Adipose tissue (tissue), 3 donors: Measurements from ENCODE around the gene HRK. TPM values are rescaled to one million over a fixed set of nuclear protein-coding genes. Genes with fewer than 3 reads are reported as not detected.

Source experiments
- H3K27ac ChIP-seq: one replicate; pipeline ENCODE4 v1.5.1; 2013; ENCODE audit warnings: low read depth, low read length
- WGBS, 3 donors: extraction: QIAGEN DNeasy Blood & Tissue Kit; methylation state at CpG; one replicate each; pipeline ENCODE4 v1.1.7; 2013; 5-methylcytosine and 5-hydroxymethylcytosine counted together
- polyA plus RNA-seq, 3 donors: library from polyadenylated mRNA; stranded (reverse); fragments of 200-250 nt; gene quantifications; one replicate each; pipeline ENCODE4 v1.2.3, GENCODE V29; 2013
- donor health status: healthy with polysubstance abuse.
- donor health status: Bipolar disorder and iron deficiency.
- donor health status: healthy.

HRK gene
- polyA plus RNA-seq, 3 donors: 0.01 to 0.11 (median 0.03) TPM

DNA sequence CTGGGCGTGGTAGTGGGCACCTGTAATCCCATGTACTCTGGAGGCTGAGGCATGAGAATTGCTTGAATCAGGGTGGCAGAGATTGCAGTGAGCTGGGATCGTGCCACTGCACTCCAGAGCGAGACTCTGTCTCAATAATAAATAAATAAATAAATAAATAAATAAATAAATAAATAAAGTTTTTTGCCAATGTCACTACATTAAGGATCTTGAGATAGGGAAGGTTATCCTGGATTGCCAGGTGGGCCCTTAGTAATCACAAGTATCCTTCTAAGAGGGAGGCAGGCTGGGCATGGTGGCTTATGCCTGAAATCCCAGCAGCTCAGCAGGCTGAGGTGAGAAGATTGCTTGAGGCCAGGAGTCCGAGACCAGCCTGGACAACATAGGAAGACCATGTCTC is 25.0 kb upstream of the HRK start:
- no peak overlapping the region for H3K27ac ChIP-seq
- 85 to 91% (median 88%) methylated on average over 4 of the region's 4 CpGs for WGBS, 3 donors

DNA sequence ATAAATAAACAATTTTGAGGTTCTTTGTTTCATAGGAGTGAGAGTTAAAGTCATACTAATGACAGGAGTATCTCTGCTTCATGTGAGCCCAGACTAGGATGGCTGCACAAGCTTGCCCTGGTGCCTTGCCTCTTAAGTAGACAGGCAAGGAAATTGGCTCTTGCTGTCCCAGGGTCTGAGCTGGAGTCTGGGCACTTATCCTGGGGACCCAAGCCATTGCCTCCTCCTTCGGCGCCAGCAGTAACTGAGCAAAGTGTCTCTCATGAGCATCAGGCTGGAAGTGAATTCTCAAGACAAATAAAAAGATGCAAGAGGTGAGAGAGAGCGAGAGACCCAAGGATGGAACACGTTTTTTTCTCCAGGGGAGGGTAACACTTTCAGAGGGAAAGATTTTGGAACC is 22.6 kb upstream of the HRK start:
- 66 to 78% (median 72%) methylated on average over 4 of the region's 4 CpGs for WGBS, 3 donors
- no peak overlapping the region for H3K27ac ChIP-seq

DNA sequence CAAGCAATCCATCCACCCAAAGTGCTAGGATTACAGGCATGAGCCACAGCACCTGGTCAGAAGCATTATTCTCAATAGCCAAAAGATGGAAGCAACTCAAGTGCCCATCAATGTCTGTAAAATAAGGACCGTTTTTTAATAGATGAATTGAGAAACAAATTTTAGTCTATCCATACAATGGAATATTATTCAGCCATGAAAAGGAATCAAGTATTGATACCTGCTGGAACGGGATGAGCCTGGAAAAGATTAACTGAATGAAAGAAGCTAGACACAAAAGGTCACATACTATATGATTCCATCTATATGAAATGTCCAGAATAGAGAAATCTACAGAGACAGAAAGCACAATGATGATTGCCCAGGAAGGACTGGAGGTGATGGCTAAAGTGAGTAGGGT is 20.4 kb upstream of the HRK start:
- WGBS, 3 donors: 82 to 89% (median 87%) methylated on average over 2 of the region's 2 CpGs
- no peak overlapping the region for H3K27ac ChIP-seq

DNA sequence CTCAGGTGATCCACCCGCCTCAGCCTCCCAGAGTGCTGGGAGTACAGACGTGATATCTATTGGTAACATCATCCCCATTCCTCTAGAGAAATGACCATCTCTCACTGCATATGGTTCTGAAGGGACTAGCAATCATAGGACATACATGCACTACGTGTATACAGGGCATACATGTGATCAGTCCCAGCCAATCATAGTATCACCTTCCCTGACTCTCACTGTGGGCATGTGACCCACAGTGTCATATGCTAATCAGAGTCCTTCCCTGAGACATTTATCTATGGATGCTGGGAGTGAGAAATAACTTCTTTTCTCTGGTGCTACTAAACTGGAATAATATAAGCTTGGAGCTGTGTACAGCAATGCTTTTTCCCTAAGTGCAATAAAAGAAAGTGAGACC is 17.4 kb upstream of the HRK start:
- 55 to 58% (median 58%) methylated on average over 3 of the region's 3 CpGs for WGBS, 3 donors
- H3K27ac ChIP-seq: no peak overlapping the region

DNA sequence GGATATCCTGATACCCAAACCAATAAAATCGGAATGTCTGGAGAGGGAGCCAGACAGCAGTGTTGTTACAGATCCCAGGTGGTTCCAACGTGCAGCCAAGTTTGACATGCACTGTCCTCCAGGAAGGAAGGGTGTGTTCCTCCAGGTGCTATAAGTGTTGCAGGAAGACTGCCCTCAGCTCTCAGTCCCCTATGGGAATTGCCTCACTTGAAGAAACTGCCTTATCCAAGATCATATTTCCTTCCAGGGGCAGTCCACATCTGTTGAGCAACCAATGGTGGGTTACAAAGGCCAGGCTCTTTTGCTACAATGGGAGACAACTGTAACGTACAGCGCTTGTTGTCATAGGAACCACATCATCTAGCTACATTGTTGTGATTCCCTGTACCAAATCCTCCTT is 16.2 kb upstream of the HRK start:
- WGBS, 3 donors: 53 to 72% (median 57%) methylated on average over 4 of the region's 4 CpGs

DNA sequence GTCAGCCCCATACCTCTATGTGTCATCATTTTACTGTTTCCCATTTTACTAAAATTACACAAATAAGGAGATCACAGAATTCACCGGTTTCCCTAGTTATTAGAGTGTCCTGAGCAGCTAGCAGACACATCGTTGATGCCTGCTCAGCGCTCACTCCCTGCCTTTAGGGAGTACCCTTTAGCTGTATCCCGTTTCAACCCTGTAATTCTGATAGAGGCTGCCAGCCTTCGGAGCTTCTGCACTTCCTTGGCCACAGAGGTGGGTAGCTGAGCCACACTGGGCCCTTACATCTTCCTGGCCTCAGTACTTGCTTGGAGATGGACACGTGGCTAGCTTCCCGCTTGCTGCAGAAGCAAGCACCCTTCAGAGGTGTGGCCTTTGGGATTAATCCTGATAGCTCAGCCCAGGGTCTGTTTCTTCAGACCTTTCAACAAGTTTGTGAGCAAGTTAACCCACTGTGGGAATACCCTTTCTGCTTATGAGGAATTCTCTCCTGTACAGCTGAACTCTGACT is 15.2 kb upstream of the HRK start:
- WGBS, 3 donors: 63 to 68% (median 67%) methylated on average over 7 of the region's 7 CpGs
- no peak overlapping the region for H3K27ac ChIP-seq

More for the DNA sequence above, 16.2 kb upstream of the HRK start:
- H3K27ac ChIP-seq: no peak overlapping the region

DNA sequence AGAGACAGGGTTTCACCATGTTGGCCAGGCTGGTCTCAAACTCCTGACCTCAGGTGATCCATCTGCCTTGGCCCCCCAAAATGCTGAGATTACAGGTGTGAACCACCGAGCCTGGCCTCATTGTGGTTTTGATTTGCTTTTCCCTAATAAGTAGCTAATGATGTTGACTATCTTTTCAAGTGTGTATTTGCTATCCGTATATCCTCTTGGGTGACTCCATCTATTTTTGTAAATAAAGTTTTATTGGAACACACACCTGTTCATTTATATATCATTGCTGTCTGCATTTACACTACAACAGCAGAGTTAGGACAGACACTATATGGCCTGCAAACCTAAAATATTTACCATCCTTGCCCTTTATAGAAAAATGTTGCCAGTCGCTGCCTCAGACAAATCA is 13.7 kb upstream of the HRK start:
- H3K27ac ChIP-seq: no peak overlapping the region
- WGBS, 3 donors: 74 to 87% (median 80%) methylated on average over 3 of the region's 3 CpGs

DNA sequence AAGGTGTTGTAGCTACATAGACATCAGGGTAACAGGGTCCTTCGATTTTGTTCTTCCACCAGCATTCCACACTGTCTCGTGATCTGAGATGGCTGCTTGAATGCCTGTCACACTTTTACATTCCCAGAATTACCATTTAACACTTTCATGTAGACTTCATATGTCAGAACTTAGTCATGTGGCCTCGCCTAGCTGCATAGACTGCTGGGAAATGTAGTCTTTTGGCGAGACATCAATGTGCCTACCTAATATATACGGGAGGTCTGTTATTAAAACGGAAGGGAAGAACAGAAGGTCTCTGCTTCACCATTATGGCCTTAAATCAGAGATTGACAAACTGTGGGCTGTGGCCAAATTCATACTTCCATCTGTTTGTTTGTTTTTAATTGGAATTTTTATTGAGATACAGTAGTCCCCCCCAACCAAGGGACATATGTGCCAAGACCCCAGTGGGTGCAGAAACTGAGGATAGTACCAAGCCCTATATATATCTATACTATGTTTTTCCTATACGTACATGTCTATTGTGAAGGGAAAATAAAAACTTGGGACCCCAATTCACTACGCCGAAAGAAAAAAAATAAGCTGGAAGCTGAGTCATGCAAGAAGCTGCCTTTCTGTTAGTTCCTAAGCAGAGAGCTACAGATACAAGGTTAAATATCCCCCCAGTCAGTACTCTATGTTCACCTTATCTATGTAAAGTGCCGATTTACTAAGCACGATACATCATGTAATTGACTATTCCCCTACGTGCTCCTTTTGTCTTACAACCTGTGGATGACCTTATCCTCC is 11.3 kb upstream of the HRK start:
- H3K27ac ChIP-seq: no peak overlapping the region
- WGBS, 3 donors: 79 to 85% (median 82%) methylated on average over 12 of the region's 12 CpGs

DNA sequence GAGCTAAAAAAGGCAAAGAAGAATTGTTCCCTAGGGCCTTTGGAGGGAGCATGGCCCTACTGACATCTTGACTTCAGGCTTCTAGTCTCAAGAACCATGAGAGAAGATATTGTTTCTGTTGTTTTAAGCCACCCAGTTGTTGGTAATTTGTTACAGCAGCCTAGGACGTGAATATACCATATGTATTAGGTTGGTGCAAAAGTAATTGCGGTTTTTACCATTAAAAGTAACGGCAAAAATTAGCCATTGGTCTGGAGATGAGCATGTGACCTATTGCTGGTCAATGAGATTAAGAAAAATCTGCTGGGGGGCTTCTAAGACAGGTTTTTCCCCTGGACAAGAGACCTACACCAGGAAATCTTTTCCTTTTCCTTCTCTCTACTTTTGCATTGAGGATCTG is 9.8 kb upstream of the HRK start:
- H3K27ac ChIP-seq: no peak overlapping the region
- 75 to 89% (median 84%) methylated on average over 3 of the region's 3 CpGs for whole genome bisulfite sequencing, 3 donors

DNA sequence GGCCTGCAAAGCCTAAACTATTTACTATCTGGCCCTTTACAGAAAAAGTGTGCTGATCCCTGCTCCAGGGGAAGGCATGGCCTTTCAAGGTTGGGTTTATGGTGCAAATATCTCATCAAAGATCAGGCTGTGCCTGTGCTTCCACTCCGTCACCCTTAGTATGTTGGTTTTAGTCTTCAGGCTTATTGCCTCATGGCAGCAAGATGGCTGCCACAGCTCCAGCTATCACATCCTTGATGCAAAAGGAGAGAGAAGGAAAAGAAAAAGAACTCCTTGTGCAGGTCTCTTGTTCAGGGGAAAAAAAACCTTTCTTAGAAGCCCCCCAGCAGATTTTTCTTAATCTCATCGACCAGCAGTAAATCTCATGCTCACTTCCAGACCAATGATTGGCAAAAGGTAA is 9.1 kb upstream of the HRK start:
- no peak overlapping the region for H3K27ac ChIP-seq
- WGBS, 3 donors: 98% methylated on average over 2 of the region's 2 CpGs

DNA sequence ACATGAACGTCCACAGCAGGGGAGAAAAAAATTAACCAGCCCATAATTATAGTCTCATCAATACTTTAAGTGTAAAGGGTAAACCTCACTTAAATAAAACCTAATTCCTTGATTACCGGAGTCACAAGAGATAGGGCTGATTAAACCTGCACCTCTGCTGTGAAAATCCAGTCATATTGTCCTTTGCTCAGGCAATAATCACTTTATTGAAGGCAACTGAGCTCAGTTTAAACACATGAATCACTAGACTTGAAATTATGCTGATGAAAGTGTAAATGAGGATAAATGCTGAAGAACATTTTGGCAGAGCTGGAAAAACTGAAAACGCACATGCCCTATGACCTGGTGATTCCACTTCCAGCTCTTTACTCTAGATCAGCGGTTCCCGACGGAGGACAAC is 6.7 kb upstream of the HRK start:
- H3K27ac ChIP-seq: no peak overlapping the region
- 59 to 68% (median 68%) methylated on average over 6 of the region's 6 CpGs for WGBS, 3 donors

DNA sequence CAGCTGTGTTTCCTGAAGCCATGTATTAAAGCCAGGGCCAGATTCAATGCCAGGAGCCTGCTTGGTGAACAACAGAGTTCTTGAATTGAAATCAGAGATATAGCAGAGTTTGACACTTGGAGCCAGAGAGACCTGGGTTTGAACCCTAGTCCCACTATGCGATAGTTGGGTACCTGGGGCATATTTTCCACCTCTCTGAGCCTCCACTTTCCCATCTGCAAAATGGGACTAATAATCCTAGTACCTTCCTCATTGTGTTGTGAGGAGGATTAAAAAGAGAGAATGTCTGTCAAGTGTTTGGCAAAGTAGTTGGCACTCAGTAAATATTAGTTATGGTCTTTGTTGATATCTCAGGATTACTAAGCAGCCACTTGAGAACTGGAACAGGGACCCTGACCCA is 6.0 kb upstream of the HRK start:
- 75 to 94% (median 90%) methylated on average over 1 of the region's 1 CpG for WGBS, 3 donors
- no peak overlapping the region for H3K27ac ChIP-seq

DNA sequence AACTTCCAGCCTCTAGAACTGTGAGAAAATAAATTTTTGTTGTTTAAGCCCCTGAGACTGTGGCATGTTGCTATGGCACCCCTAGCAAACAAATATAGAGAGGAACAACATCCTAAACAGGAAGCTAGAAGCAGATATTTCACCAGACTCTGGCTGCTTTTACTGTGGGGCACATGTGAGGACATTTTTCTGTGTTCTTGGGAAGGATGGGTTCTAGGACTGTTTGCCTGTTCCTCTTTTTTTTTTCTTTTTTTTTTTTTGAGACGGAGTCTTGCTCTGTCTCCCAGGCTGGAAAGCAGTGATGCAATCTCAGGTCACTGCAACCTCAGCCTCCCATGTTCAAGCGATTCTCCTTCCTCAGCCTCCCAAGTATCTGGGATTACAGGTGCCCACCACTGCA is 4.2 kb upstream of the HRK start:
- 47 to 69% (median 52%) methylated on average over 2 of the region's 2 CpGs for WGBS, 3 donors
- H3K27ac ChIP-seq: no peak overlapping the region

DNA sequence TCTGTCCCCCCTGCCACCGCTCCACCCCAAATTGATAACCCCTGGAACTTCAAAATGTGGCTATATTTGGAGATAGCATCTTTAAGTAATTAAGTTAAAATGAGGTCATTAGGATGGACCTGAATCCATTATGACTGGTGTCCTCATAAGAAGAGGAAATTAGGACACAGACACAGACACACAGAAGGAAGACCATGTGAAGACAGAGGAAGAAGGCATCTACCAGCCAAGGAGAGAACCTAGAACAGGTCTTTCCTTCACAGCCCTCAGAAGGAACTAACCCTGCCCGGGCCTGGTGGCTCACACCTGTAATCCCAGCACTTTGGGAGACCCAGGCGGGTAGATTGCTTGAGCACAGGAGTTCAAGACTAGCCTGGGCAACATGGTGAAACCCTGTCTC is 3.6 kb upstream of the HRK start:
- H3K27ac ChIP-seq: no peak overlapping the region
- 79 to 86% (median 80%) methylated on average over 3 of the region's 3 CpGs for WGBS, 3 donors

DNA sequence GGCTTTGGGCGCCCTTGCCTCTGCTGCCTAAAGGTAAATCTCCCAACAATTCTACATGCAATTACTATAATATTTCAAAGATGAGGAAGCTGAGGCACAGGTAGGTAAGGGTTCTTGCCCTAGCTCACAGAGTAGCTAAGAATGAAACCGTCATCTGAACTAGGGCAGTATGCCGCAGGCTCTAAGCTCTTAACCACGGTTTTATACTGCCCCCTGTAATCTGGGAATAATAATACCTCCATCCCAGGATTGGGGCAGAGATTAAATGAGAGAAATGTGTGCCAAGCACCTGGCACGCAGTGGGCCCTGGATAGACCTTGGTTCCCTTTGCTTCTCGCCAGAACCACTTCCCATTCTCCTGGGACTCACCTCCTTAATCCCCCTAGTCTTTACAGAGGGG is 1.5 kb upstream of the HRK start:
- no peak overlapping the region for H3K27ac ChIP-seq
- WGBS, 3 donors: 20 to 27% (median 20%) methylated on average over 6 of the region's 6 CpGs

DNA sequence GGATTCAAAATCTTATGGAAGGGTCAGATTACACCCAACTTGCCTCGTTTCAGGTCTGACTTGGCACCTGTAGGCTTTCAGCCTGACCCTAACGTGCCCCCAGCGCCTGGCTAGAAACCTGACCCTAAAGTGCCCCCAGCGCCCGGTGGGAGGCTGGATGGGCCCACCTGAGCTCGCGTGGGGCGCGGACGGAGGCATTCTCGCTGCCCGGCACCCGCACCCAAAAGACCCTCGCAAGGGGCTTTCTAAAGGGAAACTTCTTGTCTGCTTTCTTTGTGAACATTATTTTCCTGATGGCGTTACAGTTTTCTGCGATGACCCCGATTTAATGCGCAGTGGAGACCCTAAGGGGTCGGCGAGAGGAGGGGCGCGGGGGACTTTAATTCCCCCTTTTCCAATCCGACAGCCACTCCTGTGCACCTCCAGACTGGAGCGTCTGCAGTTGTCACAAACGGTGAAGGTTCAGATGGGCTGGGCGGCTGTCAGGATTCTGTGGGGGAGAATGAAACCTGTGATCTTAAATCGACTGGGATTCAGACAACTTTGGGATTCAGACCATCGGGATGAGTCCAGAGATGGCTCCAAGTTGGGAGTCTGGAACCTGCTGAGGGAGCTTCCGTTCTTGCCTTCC is 751 bp upstream of the HRK start:
- WGBS, 3 donors: 4% methylated on average over 29 of the region's 29 CpGs
- no peak overlapping the region for H3K27ac ChIP-seq

DNA sequence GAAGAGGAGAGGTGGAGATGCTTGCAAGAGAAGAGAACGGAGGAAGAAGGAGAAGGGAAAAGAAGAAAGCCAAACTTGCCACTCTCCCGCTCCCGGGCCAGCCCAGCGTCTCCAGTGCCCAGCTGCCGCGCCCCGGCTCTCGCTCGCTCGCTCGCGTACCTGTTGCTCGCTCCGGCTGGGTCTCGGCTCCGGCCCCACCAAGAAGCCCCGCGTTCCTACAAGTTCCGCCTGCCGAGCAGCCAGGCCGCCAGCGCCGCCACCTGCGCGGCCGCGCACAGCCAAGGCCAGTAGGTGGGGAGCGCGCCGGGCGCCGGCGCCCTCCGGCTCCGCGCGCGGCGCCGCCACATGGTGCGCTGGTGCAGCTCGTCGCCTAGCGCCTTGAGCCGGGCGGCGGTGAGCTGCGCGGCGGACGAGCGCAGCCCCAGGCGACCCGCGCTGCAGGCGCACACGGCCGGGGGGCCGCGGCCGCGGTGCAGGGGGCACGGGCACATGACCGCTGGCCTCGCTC is 370 bp downstream of the HRK start:
- 0 to 1% (median 0%) methylated on average over 33 to 65 of the region's 65 CpGs for WGBS, 3 donors
- H3K27ac ChIP-seq: no peak overlapping the region

DNA sequence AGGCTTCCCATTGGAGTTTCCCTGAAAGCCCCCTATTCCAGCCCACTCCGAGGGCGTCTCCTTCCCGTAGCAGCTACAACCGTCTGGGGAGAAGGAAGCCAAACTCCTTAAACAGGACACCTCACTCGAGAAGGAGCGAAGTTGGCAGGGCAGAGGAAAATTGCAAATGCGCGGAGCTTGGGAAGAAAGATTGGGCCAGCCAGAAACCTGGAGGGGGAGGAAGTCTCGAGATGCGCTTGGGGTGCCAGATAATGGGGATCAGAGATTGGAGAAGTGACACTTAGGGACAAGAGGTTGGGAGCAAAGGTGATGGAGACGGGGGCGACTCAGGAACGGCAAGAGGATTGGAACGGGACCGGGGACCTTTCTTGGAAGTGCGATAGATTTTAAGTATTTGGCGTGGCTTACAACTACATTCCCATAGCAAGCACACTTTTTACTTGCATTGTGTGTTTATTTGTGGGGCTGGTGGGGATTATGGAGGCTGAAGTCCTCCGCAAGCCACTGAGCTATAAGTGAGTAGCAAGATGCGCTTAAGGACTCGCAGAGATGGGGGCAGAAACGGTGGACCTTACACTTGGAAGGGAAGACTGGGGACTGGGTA is 926 bp downstream of the HRK start:
- 3 to 6% (median 4%) methylated on average over 20 to 21 of the region's 21 CpGs for WGBS, 3 donors
- no peak overlapping the region for H3K27ac ChIP-seq

DNA sequence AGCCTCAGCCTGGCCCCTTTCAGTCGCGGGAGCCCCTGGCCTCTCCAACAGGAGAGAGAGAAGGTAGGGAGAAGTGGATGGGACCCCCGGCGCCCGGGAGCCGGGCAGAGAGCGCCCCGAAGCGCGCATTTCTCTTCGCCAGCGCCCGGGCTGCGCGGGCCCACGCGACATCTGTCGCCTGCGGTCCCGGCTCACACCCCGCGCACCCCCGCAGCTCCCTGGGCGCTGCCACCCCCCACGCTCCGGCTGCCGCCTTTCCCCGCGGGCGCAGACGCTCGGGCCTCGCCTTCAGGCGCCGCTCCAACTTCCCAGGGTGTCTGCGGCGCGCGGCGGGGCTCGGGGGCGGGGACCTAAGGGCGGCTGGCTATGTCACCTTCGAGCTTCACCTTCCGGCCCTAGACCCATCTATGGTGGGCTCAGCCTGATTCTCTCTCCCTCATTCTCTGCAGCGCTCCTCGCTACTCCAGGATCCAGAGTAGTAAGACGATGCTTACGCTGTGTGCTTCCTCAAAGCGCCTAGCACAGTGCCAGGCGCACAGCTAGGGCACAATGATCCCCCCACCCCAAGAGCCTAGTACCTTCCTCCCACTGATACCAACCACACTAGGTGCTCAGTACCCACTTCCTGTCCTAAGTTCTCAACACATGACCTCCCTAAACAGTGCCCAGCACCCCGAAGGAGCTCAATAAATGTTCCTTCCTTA is 1.6 kb downstream of the HRK start:
- 2 to 3% (median 3%) methylated on average over 52 of the region's 52 CpGs for WGBS, 3 donors
- H3K27ac ChIP-seq: no peak overlapping the region
